ENCODE results near the gene USP21. TPM values are rescaled to one million over a fixed set of nuclear protein-coding genes. Genes with fewer than 3 reads are reported as not detected.
A peak's percentile ranks its signal among the peaks of the same experiment; 100 is the strongest.

The USP21 gene
- total and polyA plus RNA-seq, 2 of the 13 experiments (the other 11 are each of a cell fraction or from before 2014, with no cell fraction given): 10.1 to 33.1 TPM

DNA sequence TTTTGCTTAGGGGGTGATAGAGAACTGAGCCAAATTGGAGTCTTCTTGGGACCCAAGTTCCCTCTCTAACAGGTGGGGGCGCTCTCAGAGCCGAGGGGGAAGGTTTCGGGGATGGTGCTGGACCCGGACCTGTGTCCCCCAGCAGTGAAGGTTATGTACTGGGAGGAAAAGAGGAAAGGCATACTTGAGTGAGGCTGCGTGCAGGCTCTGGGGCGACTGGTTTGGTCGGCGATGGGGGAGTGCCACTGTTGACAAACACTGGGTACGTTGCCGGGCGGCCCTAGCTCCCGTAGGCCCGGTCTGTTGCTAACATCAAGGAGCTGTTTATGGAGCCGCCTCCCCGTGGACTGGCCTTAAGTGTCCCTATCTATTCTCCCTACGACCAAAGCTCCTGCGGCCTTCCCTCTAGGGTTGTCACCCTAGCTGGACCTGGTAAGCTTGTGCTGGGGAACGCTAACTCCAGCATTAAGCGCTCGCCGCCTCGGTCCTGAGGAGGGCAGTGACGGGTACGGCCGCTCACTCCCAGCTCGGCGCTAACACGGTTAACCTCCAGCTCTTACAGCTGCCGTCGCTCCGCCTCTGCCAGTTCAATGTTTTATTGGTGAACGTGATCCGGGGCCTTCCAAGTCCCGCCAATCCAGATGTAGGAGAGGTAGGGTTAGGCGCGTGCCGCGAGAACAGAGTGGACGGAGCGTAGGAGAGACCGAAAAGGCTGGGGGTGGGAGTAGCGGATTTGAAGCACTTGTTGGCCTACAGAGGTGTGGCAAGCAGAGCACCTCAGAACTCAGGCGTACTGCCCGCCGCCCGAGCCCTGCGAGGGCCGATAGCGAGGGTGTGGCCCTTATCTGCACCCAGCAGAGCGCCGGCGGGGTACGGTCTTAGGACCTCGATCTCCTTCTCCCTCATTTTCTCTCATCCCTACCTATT lies 6.7 kb downstream of the USP21 start, which contains the start of gene PPOX (continued):
- TF ChIP-seq, protein P1, sequence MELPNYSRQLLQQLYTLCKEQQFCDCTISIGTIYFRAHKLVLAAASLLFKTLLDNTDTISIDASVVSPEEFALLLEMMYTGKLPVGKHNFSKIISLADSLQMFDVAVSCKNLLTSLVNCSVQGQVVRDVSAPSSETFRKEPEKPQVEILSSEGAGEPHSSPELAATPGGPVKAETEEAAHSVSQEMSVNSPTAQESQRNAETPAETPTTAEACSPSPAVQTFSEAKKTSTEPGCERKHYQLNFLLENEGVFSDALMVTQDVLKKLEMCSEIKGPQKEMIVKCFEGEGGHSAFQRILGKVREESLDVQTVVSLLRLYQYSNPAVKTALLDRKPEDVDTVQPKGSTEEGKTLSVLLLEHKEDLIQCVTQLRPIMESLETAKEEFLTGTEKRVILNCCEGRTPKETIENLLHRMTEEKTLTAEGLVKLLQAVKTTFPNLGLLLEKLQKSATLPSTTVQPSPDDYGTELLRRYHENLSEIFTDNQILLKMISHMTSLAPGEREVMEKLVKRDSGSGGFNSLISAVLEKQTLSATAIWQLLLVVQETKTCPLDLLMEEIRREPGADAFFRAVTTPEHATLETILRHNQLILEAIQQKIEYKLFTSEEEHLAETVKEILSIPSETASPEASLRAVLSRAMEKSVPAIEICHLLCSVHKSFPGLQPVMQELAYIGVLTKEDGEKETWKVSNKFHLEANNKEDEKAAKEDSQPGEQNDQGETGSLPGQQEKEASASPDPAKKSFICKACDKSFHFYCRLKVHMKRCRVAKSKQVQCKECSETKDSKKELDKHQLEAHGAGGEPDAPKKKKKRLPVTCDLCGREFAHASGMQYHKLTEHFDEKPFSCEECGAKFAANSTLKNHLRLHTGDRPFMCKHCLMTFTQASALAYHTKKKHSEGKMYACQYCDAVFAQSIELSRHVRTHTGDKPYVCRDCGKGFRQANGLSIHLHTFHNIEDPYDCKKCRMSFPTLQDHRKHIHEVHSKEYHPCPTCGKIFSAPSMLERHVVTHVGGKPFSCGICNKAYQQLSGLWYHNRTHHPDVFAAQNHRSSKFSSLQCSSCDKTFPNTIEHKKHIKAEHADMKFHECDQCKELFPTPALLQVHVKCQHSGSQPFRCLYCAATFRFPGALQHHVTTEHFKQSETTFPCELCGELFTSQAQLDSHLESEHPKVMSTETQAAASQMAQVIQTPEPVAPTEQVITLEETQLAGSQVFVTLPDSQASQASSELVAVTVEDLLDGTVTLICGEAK (IDR thresholded peaks at IDR 0.05): no peak
- TF ChIP-seq, protein P1 (CRISPR knock-in tag; IDR thresholded peaks at IDR 0.05): peak; percentile 41; the same call in 1 of the 2 replicates
- TF ChIP-seq, protein P2, sequence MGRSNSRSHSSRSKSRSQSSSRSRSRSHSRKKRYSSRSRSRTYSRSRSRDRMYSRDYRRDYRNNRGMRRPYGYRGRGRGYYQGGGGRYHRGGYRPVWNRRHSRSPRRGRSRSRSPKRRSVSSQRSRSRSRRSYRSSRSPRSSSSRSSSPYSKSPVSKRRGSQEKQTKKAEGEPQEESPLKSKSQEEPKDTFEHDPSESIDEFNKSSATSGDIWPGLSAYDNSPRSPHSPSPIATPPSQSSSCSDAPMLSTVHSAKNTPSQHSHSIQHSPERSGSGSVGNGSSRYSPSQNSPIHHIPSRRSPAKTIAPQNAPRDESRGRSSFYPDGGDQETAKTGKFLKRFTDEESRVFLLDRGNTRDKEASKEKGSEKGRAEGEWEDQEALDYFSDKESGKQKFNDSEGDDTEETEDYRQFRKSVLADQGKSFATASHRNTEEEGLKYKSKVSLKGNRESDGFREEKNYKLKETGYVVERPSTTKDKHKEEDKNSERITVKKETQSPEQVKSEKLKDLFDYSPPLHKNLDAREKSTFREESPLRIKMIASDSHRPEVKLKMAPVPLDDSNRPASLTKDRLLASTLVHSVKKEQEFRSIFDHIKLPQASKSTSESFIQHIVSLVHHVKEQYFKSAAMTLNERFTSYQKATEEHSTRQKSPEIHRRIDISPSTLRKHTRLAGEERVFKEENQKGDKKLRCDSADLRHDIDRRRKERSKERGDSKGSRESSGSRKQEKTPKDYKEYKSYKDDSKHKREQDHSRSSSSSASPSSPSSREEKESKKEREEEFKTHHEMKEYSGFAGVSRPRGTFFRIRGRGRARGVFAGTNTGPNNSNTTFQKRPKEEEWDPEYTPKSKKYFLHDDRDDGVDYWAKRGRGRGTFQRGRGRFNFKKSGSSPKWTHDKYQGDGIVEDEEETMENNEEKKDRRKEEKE (IDR thresholded peaks at IDR 0.05): no peak
- TF ChIP-seq BCL6 (CRISPR knock-in tag; IDR thresholded peaks at IDR 0.05) (no peak), ZNF263 (CRISPR knock-in tag; IDR thresholded peaks at IDR 0.05) (no peak), REXO4 (CRISPR knock-in tag; IDR thresholded peaks at IDR 0.05; ENCODE audit: borderline replicate concordance) (no peak), ZFP62 (CRISPR knock-in tag; IDR thresholded peaks at IDR 0.05) (no peak), ISL2 (CRISPR knock-in tag; IDR thresholded peaks at IDR 0.05) (peak; percentile 39; the same call in 1 of the 2 replicates), NFIB (CRISPR knock-in tag; IDR thresholded peaks at IDR 0.05; ENCODE audit: borderline replicate concordance) (no peak), SATB2 (CRISPR knock-in tag; IDR thresholded peaks at IDR 0.05) (0 out of 2 replicates have a peak, but pooled peaks have one; percentile 41), ATF7-NPFF (CRISPR knock-in tag; IDR thresholded peaks at IDR 0.05; ENCODE audit: low read depth) (no peak; the same call in none of the 2 replicates), ZNF20 (CRISPR knock-in tag; IDR thresholded peaks at IDR 0.05) (no peak), HDAC1 (CRISPR knock-in tag; IDR thresholded peaks at IDR 0.05) (peak; percentile 64)
- TF ChIP-seq, protein P3, sequence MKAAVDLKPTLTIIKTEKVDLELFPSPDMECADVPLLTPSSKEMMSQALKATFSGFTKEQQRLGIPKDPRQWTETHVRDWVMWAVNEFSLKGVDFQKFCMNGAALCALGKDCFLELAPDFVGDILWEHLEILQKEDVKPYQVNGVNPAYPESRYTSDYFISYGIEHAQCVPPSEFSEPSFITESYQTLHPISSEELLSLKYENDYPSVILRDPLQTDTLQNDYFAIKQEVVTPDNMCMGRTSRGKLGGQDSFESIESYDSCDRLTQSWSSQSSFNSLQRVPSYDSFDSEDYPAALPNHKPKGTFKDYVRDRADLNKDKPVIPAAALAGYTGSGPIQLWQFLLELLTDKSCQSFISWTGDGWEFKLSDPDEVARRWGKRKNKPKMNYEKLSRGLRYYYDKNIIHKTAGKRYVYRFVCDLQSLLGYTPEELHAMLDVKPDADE (CRISPR knock-in tag; IDR thresholded peaks at IDR 0.05): no peak
